ENCODE data around the gene LRRC27. TPM values are rescaled to one million over a fixed set of nuclear protein-coding genes. Genes with fewer than 3 reads are reported as not detected.

The LRRC27 gene
- total and polyA plus RNA-seq, 2 experiments from 2014 or later: 7.5 to 9.6 TPM

- in situ Hi-C loops (cut with MboI): no loop called here
- H3K4me3 ChIP-seq: no peak overlapping the region
- peak; percentile 20 for DNase-seq
Measured at GRCh38 chr10:132371641-132372081, 39.7 kb downstream of the LRRC27 start.

GRCh38 chr10:132372516-132373095, 40.6 kb downstream of the LRRC27 start:
- Histone ChIP-seq H3K4me2 (ENCODE audit: unreplicated experiment) (no peak overlapping the region), H3K27me3 (replicated peaks; ENCODE audit: insufficient read depth) (no peaks in the 10 kb centered on the region), H3K36me3 (ENCODE audit: low read depth) (no peaks in the 10 kb centered on the region), H2AFZ (no peak overlapping the region), H3F3A (ENCODE audit: insufficient read depth) (peaks cover 13% of the 10 kb centered on the region), H3K4me1 (ENCODE audit: insufficient read depth) (peaks cover 13% of the 10 kb centered on the region), H4K20me1 (ENCODE audit: insufficient read depth) (no peaks in the 10 kb centered on the region), H3K27ac (no peak overlapping the region), H3K9ac (no peak overlapping the region), H3K9me3 (ENCODE audit: low read depth) (no peaks in the 10 kb centered on the region), H3K4me3 (no peak overlapping the region), H3K9me2 (ENCODE audit: insufficient read depth) (no peaks in the 10 kb centered on the region), H3K79me2 (ENCODE audit: insufficient read depth) (no peaks in the 10 kb centered on the region)
- DNase-seq: no peak
- TF ChIP-seq EZH2 (IDR thresholded peaks at IDR 0.05; ENCODE audit: insufficient read depth, poor library complexity, severe bottlenecking) (no peak), EZH2phosphoT487 (IDR thresholded peaks at IDR 0.05; ENCODE audit: insufficient read depth, low read depth) (no peak)
- 79 to 86% methylated on average over 16 of the region's 16 CpGs for WGBS, 2 experiments (ENCODE audit: low coverage in 1 of 2, low lambda C conversion rate in 2 of 2, missing lambda C conversion rate in 2 of 2)
- in situ Hi-C loops (cut with MboI): no loop called here

More at GRCh38 chr10:132371641-132372081, 39.7 kb downstream of the LRRC27 start:
- no peaks in the 10 kb centered on the region for H3K79me2 ChIP-seq (ENCODE audit: insufficient read depth)
- TF ChIP-seq EZH2 (IDR thresholded peaks at IDR 0.05; ENCODE audit: insufficient read depth, poor library complexity, severe bottlenecking): no peak
- no peak for TF ChIP-seq EZH2phosphoT487 (IDR thresholded peaks at IDR 0.05; ENCODE audit: insufficient read depth, low read depth)
- no peak overlapping the region for H3K9ac ChIP-seq
- H3K4me2 ChIP-seq (ENCODE audit: unreplicated experiment): no peak overlapping the region
- H3K27ac ChIP-seq: no peak overlapping the region
- no peak overlapping the region for H2AFZ ChIP-seq
- H3K4me1 ChIP-seq (ENCODE audit: insufficient read depth): peaks cover 13% of the 10 kb centered on the region
- H3K9me2 ChIP-seq (ENCODE audit: insufficient read depth): no peaks in the 10 kb centered on the region
- WGBS, 2 experiments (ENCODE audit: low coverage in 1 of 2, low lambda C conversion rate in 2 of 2, missing lambda C conversion rate in 2 of 2): 87 to 90% methylated on average over 9 of the region's 9 CpGs
- peaks cover 13% of the 10 kb centered on the region for H3F3A ChIP-seq (ENCODE audit: insufficient read depth)
- no peaks in the 10 kb centered on the region for H4K20me1 ChIP-seq (ENCODE audit: insufficient read depth)
- no peaks in the 10 kb centered on the region for H3K27me3 ChIP-seq (replicated peaks; ENCODE audit: insufficient read depth)
- no peaks in the 10 kb centered on the region for H3K36me3 ChIP-seq (ENCODE audit: low read depth)
- H3K9me3 ChIP-seq (ENCODE audit: low read depth): no peaks in the 10 kb centered on the region

GRCh38 chr10:132373241-132373955, 41.4 kb downstream of the LRRC27 start:
- in situ Hi-C loops (cut with MboI): no loop called here
- no peak for DNase-seq
- no peak overlapping the region for H3K9ac ChIP-seq
- no peak overlapping the region for H3K27ac ChIP-seq
- H3K9me3 ChIP-seq (ENCODE audit: low read depth): no peaks in the 10 kb centered on the region
- WGBS, 2 experiments (ENCODE audit: low coverage in 1 of 2, low lambda C conversion rate in 2 of 2, missing lambda C conversion rate in 2 of 2): 89% methylated on average over 25 of the region's 25 CpGs
- H3K36me3 ChIP-seq (ENCODE audit: low read depth): no peaks in the 10 kb centered on the region
- no peak overlapping the region for H3K4me2 ChIP-seq (ENCODE audit: unreplicated experiment)
- TF ChIP-seq EZH2phosphoT487 (IDR thresholded peaks at IDR 0.05; ENCODE audit: insufficient read depth, low read depth) (no peak), EZH2 (IDR thresholded peaks at IDR 0.05; ENCODE audit: insufficient read depth, poor library complexity, severe bottlenecking) (no peak)
- peaks cover 10% of the 10 kb centered on the region for H3K4me1 ChIP-seq (ENCODE audit: insufficient read depth)
- no peaks in the 10 kb centered on the region for H3K79me2 ChIP-seq (ENCODE audit: insufficient read depth)
- H3K4me3 ChIP-seq: no peak overlapping the region
- H3F3A ChIP-seq (ENCODE audit: insufficient read depth): peaks cover 8% of the 10 kb centered on the region
- no peak overlapping the region for H2AFZ ChIP-seq
- no peaks in the 10 kb centered on the region for H3K9me2 ChIP-seq (ENCODE audit: insufficient read depth)
- H4K20me1 ChIP-seq (ENCODE audit: insufficient read depth): no peaks in the 10 kb centered on the region
- H3K27me3 ChIP-seq (replicated peaks; ENCODE audit: insufficient read depth): no peaks in the 10 kb centered on the region

- Histone ChIP-seq H3K9ac (no peak overlapping the region), H3K4me1 (ENCODE audit: insufficient read depth) (peaks cover 3% of the 10 kb centered on the region; the same call in 1 of the 2 replicates), H3K36me3 (ENCODE audit: low read depth) (no peaks in the 10 kb centered on the region), H2AFZ (no peak overlapping the region), H3K27me3 (replicated peaks; ENCODE audit: insufficient read depth) (no peaks in the 10 kb centered on the region), H3K9me3 (ENCODE audit: low read depth) (no peaks in the 10 kb centered on the region), H3K4me3 (no peak overlapping the region), H3K9me2 (ENCODE audit: insufficient read depth) (no peaks in the 10 kb centered on the region), H3K4me2 (ENCODE audit: unreplicated experiment) (no peak overlapping the region), H3K79me2 (ENCODE audit: insufficient read depth) (no peaks in the 10 kb centered on the region), H3K27ac (no peak overlapping the region), H3F3A (ENCODE audit: insufficient read depth) (peaks cover 2% of the 10 kb centered on the region; the same call in 1 of the 2 replicates), H4K20me1 (ENCODE audit: insufficient read depth) (no peaks in the 10 kb centered on the region)
- WGBS, 2 experiments (ENCODE audit: low coverage in 1 of 2, low lambda C conversion rate in 2 of 2, missing lambda C conversion rate in 2 of 2): 90 to 92% methylated on average over 8 of the region's 8 CpGs
- in situ Hi-C loops (cut with MboI): no loop called here
- no peak for DNase-seq
- TF ChIP-seq EZH2 (IDR thresholded peaks at IDR 0.05; ENCODE audit: insufficient read depth, poor library complexity, severe bottlenecking) (no peak), EZH2phosphoT487 (IDR thresholded peaks at IDR 0.05; ENCODE audit: insufficient read depth, low read depth) (no peak)
Measured at GRCh38 chr10:132374176-132374575, 42.2 kb downstream of the LRRC27 start.
